Measurements from ENCODE around the gene DPPA4.
"Not testable (repeated sequence)": the region's sequence is repeated elsewhere in the genome, so short reads cannot be mapped to it uniquely, and the experiment has no call there.

The DPPA4 gene

GRCh38 chr3:109337393-109337792 is at the start of gene DPPA4:
Gene DPPA4 (minus strand): TSS chr3:109337546. CDS start chr3:109337517, 29 bp downstream.
- DNase-seq (ENCODE audit: low spot score): no peak

- DNase-seq (ENCODE audit: low spot score): no peak
These were observed 48.3 kb upstream of the DPPA4 start for GRCh38 chr3:109385442-109386318.

GRCh38 chr3:109384164-109384563 is 46.8 kb upstream of the DPPA4 start:
- DNase-seq (ENCODE audit: low spot score): no peak

GRCh38 chr3:109382588-109382987 is 45.2 kb upstream of the DPPA4 start:
- no peak for DNase-seq (ENCODE audit: low spot score)

GRCh38 chr3:109375975-109376374 is 38.6 kb upstream of the DPPA4 start:
- DNase-seq (ENCODE audit: low spot score): no peak

GRCh38 chr3:109374434-109374833 is 37.1 kb upstream of the DPPA4 start:
- not testable (repeated sequence) for DNase-seq (ENCODE audit: low spot score)

- no peak for DNase-seq (ENCODE audit: low spot score)
These were observed 36.6 kb upstream of the DPPA4 start for GRCh38 chr3:109373933-109374332.

- no peak for DNase-seq (ENCODE audit: low spot score)
These were observed 35.3 kb upstream of the DPPA4 start for GRCh38 chr3:109372639-109373038.

GRCh38 chr3:109369510-109369909 is 32.2 kb upstream of the DPPA4 start:
- no peak for DNase-seq (ENCODE audit: low spot score)

- no peak for DNase-seq (ENCODE audit: low spot score)
These were observed 26.7 kb upstream of the DPPA4 start for GRCh38 chr3:109364088-109364487.

- DNase-seq (ENCODE audit: low spot score): no peak
These were observed 26.3 kb upstream of the DPPA4 start for GRCh38 chr3:109363634-109364033.

- DNase-seq (ENCODE audit: low spot score): no peak
These were observed 25.5 kb upstream of the DPPA4 start for GRCh38 chr3:109362823-109363222.

- DNase-seq (ENCODE audit: low spot score): not testable (repeated sequence)
These were observed 21.5 kb upstream of the DPPA4 start for GRCh38 chr3:109358809-109359208.

GRCh38 chr3:109356442-109357155 is 19.3 kb upstream of the DPPA4 start:
- no peak for DNase-seq (ENCODE audit: low spot score)

- DNase-seq (ENCODE audit: low spot score): no peak
These were observed 18.5 kb upstream of the DPPA4 start for GRCh38 chr3:109355625-109356441.

GRCh38 chr3:109353057-109353456 is 15.7 kb upstream of the DPPA4 start:
- DNase-seq (ENCODE audit: low spot score): no peak

- DNase-seq (ENCODE audit: low spot score): no peak
These were observed 13.9 kb upstream of the DPPA4 start for GRCh38 chr3:109351231-109351630.

- no peak for DNase-seq (ENCODE audit: low spot score)
These were observed 9.5 kb upstream of the DPPA4 start for GRCh38 chr3:109346770-109347295.

- DNase-seq (ENCODE audit: low spot score): no peak
These were observed 8.8 kb upstream of the DPPA4 start for GRCh38 chr3:109346099-109346498.

GRCh38 chr3:109339714-109340648 is 2.6 kb upstream of the DPPA4 start:
- no peak for DNase-seq (ENCODE audit: low spot score)

- no peak for DNase-seq (ENCODE audit: low spot score)
These were observed 1.9 kb upstream of the DPPA4 start for GRCh38 chr3:109339197-109339596.

Data from cerebellar cortex (tissue), 1 donor.